ENCODE measurements around the gene HOXC9.

The HOXC9 gene

GRCh38 chr12:54015018-54015931, 15.3 kb downstream of the HOXC9 start:
- DNase-seq (ENCODE audit: low read depth in 2 of 2): no peak

- DNase-seq (ENCODE audit: low read depth in 2 of 2): no peak
These were observed 16.1 kb downstream of the HOXC9 start for GRCh38 chr12:54016051-54016450.

- no peak for DNase-seq (ENCODE audit: low read depth in 2 of 2)
These were observed 16.6 kb downstream of the HOXC9 start for GRCh38 chr12:54016478-54016964.

- DNase-seq (ENCODE audit: low read depth in 2 of 2): no peak
These were observed 17.2 kb downstream of the HOXC9 start for GRCh38 chr12:54017027-54017788.

- DNase-seq (ENCODE audit: low read depth in 2 of 2): peak; percentile 56 to 76
These were observed 18.0 kb downstream of the HOXC9 start for GRCh38 chr12:54017878-54018467.

GRCh38 chr12:54018468-54018984, 18.6 kb downstream of the HOXC9 start:
- DNase-seq (ENCODE audit: low read depth in 2 of 2): no peak

GRCh38 chr12:54019091-54019811, 19.3 kb downstream of the HOXC9 start:
- no peak for DNase-seq (ENCODE audit: low read depth in 2 of 2)

- DNase-seq (ENCODE audit: low read depth in 2 of 2): no peak
These were observed 20.1 kb downstream of the HOXC9 start for GRCh38 chr12:54019924-54020590.

- no peak for DNase-seq (ENCODE audit: low read depth in 2 of 2)
These were observed 20.8 kb downstream of the HOXC9 start for GRCh38 chr12:54020591-54021405.

GRCh38 chr12:54021432-54022013, 21.6 kb downstream of the HOXC9 start:
- DNase-seq (ENCODE audit: low read depth in 2 of 2): no peak

- no peak for DNase-seq (ENCODE audit: low read depth in 2 of 2)
These were observed 23.3 kb downstream of the HOXC9 start for GRCh38 chr12:54022960-54023884.

- DNase-seq (ENCODE audit: low read depth in 2 of 2): no peak
These were observed 24.2 kb downstream of the HOXC9 start for GRCh38 chr12:54024127-54024526.

- DNase-seq (ENCODE audit: low read depth in 2 of 2): no peak
These were observed 24.8 kb downstream of the HOXC9 start for GRCh38 chr12:54024581-54025305.

- no peak for DNase-seq (ENCODE audit: low read depth in 2 of 2)
These were observed 25.8 kb downstream of the HOXC9 start for GRCh38 chr12:54025499-54026405.

GRCh38 chr12:54026640-54027441, 26.9 kb downstream of the HOXC9 start:
- no peak for DNase-seq (ENCODE audit: low read depth in 2 of 2)

- no peak for DNase-seq (ENCODE audit: low read depth in 2 of 2)
These were observed 27.5 kb downstream of the HOXC9 start for GRCh38 chr12:54027442-54027786.
